Stimulated activated CD8-positive, alpha-beta memory T cell treated with anti-CD3 and anti-CD28 coated beads, Interleukin-4, amount 100 ng/mL, for 24 hours (primary cell): ENCODE measurements around the gene CFAP221.

Experiments
- DNase-seq: peaks from one replicate; pipeline ENCODE4 v3.0.0-alpha.2; 2020; ENCODE audit warnings: low read depth

The CFAP221 gene

GRCh38 chr2:119681203-119681867 is 137.1 kb downstream of the CFAP221 start:
- DNase-seq, result no peak

DNA sequence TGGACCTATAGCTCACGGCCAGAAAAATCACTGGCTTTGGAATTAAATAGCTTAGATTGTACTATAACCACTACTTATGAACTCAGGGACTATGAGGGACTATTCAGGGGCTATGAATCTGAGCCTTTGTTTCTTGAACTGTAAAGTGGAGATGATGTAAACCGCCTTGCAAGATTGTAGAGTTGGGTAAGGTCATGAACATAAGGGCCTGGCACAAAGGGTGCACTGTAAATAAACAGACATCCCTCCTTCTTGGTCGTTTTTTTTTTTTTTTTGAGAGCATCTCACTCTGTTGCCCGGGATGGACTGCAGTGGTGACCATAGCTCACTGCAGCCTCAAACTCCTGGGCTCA is 137.6 kb downstream of the CFAP221 start:
- no peak for DNase-seq

DNA sequence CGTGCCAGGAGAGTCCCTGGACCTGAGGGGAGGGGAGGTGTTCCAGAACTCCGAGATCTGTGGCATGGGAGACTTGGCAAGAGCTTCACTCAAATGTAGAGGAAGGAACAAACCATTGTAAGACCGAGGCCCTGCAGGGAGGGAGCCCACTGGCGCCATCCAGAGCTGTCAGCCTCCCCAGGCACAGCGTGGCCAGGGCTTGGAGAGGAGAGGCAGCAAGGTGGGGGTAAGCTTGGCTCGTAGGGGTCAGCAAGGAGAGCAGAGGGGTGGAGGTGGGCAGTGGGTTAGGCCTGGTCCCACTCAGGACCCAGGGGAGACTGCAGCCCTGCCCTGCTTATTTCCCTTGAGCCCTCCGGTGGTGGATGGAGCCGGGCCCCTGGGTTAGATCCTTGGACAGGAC is 138.3 kb downstream of the CFAP221 start:
- DNase-seq, result no peak

DNA sequence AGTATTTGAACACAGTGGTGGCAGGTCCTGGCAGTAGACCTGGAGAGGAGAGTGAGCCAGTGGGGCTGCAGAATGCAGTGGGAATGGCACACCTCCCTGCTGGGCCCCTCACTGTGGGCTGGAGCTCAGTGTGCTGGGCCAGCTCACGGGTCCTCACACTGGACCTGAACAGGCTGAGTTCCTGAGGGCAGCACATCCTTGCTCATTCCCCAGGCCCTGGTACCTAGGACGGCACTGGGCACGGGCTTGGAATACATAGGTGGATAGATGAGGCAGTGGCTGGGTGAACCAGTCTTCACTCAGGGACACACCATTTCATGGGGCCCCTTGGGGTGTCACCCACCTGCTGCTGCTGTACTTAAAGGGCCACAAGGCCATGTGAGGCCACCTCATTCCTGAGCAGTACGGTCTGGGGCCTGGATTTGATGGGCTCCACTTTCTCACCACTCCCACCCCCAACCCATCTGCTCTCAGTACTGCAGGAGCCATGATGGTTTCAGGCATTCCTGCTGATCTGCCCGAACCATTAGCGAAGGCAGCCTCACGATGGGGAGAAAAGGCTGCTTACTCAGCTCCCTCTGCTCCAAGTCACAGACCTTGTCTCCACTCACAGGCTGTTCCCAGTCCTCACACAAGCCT is 138.9 kb downstream of the CFAP221 start:
- no peak for DNase-seq

DNA sequence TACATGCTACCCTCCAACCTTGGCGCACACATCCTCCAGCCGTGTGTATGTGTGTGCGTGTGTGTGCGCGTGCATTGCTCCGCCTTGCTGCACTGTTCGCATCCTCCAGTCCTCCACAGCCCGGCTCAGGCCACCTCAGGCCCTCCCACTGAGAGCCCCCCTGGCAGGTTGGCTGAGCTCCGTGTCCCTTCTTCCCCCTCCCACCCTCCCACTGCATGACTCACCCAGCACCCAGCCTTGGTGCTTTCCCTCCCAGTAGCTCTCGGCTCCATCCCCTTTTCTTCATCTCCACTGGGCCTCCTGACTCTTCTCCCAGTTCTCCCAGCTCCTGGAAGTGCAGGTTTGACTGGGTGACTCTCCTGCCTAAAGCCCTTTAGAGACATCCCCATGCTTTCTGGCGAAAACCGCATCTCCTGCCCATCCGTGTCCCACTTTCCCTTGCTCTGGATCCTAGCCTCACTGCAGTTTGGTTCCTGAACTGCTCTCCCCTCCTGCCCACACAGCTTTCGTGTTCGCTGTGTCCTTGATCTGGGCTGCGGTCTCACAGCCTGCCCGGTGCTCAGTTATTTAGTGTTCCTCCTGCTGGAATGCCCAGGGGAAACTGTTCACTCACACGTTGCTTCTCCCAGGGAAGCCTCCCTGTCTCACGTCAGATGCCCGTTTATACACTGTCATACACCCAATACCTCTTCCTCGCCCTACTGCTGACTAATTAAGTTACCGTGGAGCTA is 139.6 kb downstream of the CFAP221 start:
- DNase-seq, result no peak

DNA sequence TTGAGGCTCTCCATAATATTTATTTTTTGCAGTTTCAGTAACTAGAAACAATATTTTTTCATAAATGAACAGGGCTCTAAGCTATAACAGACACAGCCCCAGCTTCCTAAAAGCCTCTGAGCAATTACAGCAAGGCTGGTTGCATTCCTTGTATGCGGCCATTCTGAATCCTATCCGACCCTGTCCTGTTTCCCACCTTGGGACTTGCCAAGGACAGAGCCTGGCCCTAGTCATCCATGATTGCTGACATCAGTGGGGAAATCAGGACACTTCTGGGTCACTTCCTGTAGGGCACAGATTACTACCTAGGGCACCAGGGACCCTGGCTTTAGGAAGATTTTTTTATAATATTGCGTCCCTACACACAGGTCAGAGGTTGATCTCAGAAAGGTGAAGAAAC is 140.3 kb downstream of the CFAP221 start:
- DNase-seq, result no peak

GRCh38 chr2:119688616-119689015 is 144.4 kb downstream of the CFAP221 start:
- no peak for DNase-seq

DNA sequence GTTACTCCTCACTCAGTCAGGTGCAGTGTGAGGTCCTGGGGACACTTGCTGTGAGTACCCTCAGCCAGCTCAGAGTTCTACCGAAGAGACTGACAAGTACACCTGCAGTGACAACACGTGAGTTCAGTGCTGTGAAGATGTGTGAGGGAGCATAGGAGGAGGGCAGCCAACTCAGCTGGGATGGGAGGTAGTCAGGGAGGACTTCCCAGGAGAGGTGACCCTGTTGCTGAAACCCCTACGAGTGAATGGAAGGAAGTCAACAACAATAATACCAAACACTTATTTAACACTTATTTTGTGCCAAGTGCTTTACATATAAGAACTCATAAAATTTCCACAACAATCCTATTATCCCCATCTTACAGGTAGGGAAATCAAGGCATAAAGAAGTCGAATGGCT is 145.0 kb downstream of the CFAP221 start:
- no peak for DNase-seq

DNA sequence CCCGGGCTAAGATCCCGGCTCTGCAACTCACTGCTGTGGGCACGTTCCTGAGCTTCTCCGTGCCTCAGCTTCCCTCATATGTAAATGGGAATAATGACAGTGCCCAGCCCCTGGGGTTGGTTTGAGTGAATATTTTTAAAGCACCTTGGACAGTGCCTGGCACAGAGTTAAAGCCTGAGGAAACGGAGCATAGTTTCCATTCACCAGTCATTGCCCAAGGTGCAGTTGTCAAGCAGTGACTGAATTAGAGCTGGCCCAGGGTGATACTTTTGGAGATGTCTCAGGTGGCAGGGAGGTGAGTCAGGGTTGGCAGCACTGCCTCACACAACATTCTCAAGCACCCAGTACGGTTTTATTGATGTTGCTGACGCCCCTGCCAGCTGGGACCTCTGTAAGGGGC is 146.9 kb downstream of the CFAP221 start:
- no peak for DNase-seq

- no peak for DNase-seq
These were observed 147.5 kb downstream of the CFAP221 start for GRCh38 chr2:119691651-119692245.

DNA sequence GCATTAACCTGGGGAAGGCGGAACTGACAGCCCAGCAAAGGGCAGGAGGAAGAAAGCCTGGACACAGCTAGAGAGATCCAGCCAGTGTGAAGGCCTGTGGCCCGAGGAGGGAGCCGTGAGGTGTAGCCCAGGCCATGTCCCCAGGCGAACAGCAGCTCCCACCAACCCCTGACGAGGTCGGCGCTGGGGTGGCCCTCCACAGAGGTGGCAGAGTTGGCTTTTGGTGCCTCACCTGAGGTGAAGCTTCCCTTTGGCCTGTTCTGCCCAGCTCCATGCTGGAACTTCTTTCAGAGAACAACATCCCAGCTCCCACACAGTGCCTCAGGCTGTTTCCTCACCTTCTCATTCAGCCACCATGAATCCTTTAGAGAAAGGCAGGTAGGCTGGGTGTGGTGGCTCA is 148.1 kb downstream of the CFAP221 start:
- no peak for DNase-seq

DNA sequence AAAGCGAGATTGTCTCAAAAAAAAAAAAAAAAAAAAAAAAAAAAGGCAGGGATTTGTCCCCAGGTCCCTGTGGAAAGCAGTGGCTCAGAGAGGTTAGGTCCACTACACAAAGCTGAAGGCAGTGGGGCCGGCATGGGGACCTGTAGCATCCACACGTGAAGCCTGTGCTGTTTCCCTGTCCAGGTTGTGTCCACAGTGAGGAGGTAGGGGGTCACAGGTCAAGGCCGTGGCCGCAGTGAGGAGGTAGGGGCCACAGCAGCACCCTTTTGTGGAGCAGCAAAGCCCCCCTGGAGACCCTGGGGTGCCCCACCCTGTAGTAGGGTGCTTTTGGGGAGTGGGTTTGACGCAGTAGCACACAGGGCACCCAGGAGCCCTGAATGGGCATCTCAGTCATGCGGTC is 148.7 kb downstream of the CFAP221 start:
- no peak for DNase-seq

DNA sequence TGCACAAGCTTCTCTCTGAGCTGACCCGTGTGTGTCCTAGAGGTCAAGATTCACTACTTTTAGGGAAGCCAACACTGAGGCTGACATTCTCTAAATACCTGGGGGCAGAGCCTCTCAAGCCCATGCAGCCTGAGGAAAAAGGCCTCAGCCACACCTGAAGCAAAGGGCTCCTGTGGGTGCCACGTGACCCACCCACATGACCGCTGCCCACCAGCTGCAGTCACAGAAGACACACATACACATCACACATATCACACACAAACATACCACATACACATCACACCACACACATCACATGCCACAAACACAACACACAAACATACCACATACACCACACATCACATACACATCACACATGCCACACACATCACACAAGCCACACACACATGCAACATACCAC is 149.3 kb downstream of the CFAP221 start:
- no peak for DNase-seq

DNA sequence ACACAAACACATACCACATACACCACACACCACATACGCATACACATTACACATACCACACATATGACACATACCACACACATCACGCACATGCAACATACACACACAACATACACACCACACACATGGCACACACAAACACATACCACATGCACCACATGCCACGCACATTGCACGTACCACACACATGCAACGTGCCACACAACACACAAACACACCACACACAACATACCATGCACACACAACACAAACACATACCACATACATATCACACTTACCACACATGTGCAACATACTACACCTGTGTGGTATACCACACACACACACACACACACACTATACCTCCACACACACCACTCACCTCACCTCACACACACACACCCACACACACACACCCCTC is 149.7 kb downstream of the CFAP221 start:
- DNase-seq, result no peak

DNA sequence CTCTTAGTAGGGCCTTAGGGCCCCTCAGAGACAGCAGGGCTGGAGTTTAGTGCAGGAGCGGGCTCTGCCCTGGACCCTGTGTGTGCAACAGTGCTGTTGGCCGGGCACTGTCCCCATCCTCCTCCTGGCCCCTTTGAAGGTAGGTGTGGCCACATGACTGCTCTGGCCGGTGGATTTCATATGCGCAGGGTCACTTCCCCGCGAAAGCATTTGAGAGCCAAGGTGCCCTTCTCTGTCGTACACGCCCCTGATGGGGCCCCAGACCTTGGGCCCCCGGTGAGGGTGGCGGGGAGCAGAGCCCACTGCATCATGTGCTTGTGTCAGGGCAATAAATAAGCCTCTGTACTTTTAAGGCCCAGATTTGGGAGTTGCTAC is 150.2 kb downstream of the CFAP221 start:
- no peak for DNase-seq

- no peak for DNase-seq
These were observed 150.7 kb downstream of the CFAP221 start for GRCh38 chr2:119694845-119695521.

GRCh38 chr2:119696005-119696404 is 151.8 kb downstream of the CFAP221 start:
- no peak for DNase-seq

GRCh38 chr2:119696494-119697030 is 152.3 kb downstream of the CFAP221 start:
- no peak for DNase-seq

- no peak for DNase-seq
These were observed 153.2 kb downstream of the CFAP221 start for GRCh38 chr2:119697290-119698020.

DNA sequence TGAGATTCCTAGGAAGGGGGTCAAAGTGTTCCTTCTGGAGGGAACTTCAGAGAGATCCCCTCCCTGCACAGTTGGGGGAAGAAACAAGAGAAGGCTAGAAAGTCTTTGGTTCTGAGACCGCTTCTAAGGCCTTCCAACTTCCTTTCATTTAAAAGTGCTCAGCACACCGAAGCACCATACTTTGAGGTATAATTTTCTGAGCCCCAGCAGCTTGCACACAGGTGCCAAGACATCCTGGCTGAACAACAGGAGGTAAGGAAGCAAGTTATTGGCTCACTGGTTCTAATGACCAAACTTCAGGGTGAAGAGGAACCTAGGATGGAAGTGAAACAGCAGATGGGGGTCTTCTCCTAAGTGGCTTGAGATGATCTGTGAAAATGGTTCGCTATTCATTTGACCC is 154.0 kb downstream of the CFAP221 start:
- DNase-seq, result no peak

DNA sequence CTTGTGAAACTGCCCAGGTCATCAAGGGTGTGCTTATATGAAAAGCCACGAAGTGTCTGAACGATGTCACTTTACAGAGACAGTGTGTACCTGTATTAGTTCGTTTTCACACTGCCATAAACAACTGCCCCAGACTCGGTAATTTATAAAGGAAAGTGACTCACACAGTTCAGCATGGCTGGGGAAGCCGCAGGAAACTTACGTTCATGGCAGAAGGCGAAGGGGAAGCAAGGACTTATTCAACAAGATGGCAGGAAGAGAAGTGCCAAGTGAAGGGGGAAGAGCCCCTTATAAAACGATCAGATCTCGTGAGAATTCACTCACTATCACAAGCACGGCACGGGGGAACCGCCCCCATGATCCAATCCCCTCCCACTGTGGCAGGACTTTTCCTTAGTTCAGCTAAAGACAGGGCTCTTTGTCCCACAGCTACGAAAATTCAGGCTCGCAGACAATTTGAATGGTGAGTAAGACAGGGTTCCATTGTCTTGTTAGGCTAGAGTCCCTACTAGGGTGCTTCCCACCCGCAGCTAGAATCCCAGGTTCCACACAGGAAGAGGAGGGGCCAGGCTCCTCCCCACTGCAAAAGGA is 154.9 kb downstream of the CFAP221 start:
- no peak for DNase-seq
